PFSK-1 (cell line): Measurements from ENCODE around the gene STK11.
A peak's percentile ranks its signal among the peaks of the same experiment; 100 is the strongest.

ENCODE experiments used
- POLR2AphosphoS5 ChIP-seq: IDR thresholded peaks from 2 replicates; pipeline ENCODE4 v1.6.1; 2012; ENCODE audit warnings: low read depth, mild to moderate bottlenecking, control low read depth, low read length, moderate library complexity
- SIN3A ChIP-seq: IDR thresholded peaks from 2 replicates; pipeline ENCODE4 v1.6.1; 2012; ENCODE audit warnings: mild to moderate bottlenecking, low read length, moderate library complexity, borderline replicate concordance; ENCODE audit not compliant: insufficient read depth
- TAF1 ChIP-seq: IDR thresholded peaks from 2 replicates; pipeline ENCODE4 v1.6.1; 2012; ENCODE audit warnings: low read length, control low read depth, borderline replicate concordance; ENCODE audit not compliant: insufficient read depth
- TF ChIP-seq, protein P1 (sequence below), 2 experiments: IDR thresholded peaks; 2 replicates each; pipeline versions ENCODE4 v1.6.1 to v1.8.0; 2011 to 2012; ENCODE audit warnings: low read depth in 2 of 2, low read length in 2 of 2, control low read depth in 1 of 2, inconsistent platforms in 1 of 2, mild to moderate bottlenecking in 1 of 2, moderate library complexity in 1 of 2; ENCODE audit not compliant: insufficient read depth in 1 of 2

- peak; percentile 90 for TF ChIP-seq POLR2AphosphoS5
- TF ChIP-seq TAF1, result peak; percentile 31; the same call in 1 of the 2 replicates
- TF ChIP-seq, protein P1, sequence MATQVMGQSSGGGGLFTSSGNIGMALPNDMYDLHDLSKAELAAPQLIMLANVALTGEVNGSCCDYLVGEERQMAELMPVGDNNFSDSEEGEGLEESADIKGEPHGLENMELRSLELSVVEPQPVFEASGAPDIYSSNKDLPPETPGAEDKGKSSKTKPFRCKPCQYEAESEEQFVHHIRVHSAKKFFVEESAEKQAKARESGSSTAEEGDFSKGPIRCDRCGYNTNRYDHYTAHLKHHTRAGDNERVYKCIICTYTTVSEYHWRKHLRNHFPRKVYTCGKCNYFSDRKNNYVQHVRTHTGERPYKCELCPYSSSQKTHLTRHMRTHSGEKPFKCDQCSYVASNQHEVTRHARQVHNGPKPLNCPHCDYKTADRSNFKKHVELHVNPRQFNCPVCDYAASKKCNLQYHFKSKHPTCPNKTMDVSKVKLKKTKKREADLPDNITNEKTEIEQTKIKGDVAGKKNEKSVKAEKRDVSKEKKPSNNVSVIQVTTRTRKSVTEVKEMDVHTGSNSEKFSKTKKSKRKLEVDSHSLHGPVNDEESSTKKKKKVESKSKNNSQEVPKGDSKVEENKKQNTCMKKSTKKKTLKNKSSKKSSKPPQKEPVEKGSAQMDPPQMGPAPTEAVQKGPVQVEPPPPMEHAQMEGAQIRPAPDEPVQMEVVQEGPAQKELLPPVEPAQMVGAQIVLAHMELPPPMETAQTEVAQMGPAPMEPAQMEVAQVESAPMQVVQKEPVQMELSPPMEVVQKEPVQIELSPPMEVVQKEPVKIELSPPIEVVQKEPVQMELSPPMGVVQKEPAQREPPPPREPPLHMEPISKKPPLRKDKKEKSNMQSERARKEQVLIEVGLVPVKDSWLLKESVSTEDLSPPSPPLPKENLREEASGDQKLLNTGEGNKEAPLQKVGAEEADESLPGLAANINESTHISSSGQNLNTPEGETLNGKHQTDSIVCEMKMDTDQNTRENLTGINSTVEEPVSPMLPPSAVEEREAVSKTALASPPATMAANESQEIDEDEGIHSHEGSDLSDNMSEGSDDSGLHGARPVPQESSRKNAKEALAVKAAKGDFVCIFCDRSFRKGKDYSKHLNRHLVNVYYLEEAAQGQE (IDR thresholded peaks at IDR 0.05; ENCODE audit: insufficient read depth in 1 of 2, low read depth in 2 of 2, low read length in 2 of 2), result no peak; a peak in 1 of 4 replicates
- TF ChIP-seq SIN3A, result peak; percentile 34; the same call in 1 of the 2 replicates
Observed at GRCh38 chr19:1269478-1270212, 64.1 kb downstream of the STK11 start.
